Effector memory CD4-positive, alpha-beta T cell (primary cell): ENCODE results near the gene SLC9A3.

Source experiments
- DNase-seq, 3 donors: peaks; one replicate each; pipeline ENCODE4 v3.0.0-alpha.2; 2020
- H3K27ac ChIP-seq: 2 replicates; pipeline ENCODE4 v1.7.0; 2013; ENCODE audit warnings: mild to moderate bottlenecking, low read length, moderate library complexity; ENCODE audit not compliant: insufficient read depth, poor library complexity, severe bottlenecking
- H3K27me3 ChIP-seq: replicated peaks from 2 replicates; pipeline ENCODE4 v1.7.0; 2013; ENCODE audit warnings: mild to moderate bottlenecking, low read length; ENCODE audit not compliant: insufficient read depth, control insufficient read depth, poor library complexity, severe bottlenecking
- H3K36me3 ChIP-seq: 2 replicates; pipeline ENCODE4 v1.7.0; 2013; ENCODE audit warnings: mild to moderate bottlenecking, low read length, moderate library complexity; ENCODE audit not compliant: control insufficient read depth, insufficient read depth
- H3K4me1 ChIP-seq: 2 replicates; pipeline ENCODE4 v1.7.0; 2013; ENCODE audit warnings: low read length, mild to moderate bottlenecking; ENCODE audit not compliant: control insufficient read depth, insufficient read depth, poor library complexity, severe bottlenecking
- H3K4me3 ChIP-seq: 2 replicates; pipeline ENCODE4 v1.7.0; 2013; ENCODE audit warnings: low read length, low read depth, mild to moderate bottlenecking; ENCODE audit not compliant: insufficient read depth, poor library complexity, severe bottlenecking
- H3K9me3 ChIP-seq: 2 replicates; pipeline ENCODE4 v1.7.0; 2013; ENCODE audit warnings: mild to moderate bottlenecking, low read length, moderate library complexity; ENCODE audit not compliant: control insufficient read depth

SLC9A3 gene

GRCh38 chr5:423233-423565, 101.0 kb downstream of the SLC9A3 start:
- H3K9me3 ChIP-seq: no peaks in the 10 kb centered on the region
- no peak for DNase-seq
- no peaks in the 10 kb centered on the region for H3K27me3 ChIP-seq
- no peaks in the 10 kb centered on the region for H3K36me3 ChIP-seq
- no peak overlapping the region for H3K4me3 ChIP-seq
- no peak overlapping the region for H3K27ac ChIP-seq
- H3K4me1 ChIP-seq: no peaks in the 10 kb centered on the region

- no peaks in the 10 kb centered on the region for H3K36me3 ChIP-seq
Observed at GRCh38 chr5:422323-423232, 101.7 kb downstream of the SLC9A3 start.

GRCh38 chr5:421901-422300, 102.3 kb downstream of the SLC9A3 start:
- Histone ChIP-seq H3K4me1 (no peaks in the 10 kb centered on the region), H3K4me3 (no peak overlapping the region), H3K27ac (no peak overlapping the region), H3K36me3 (no peaks in the 10 kb centered on the region), H3K27me3 (no peaks in the 10 kb centered on the region), H3K9me3 (no peaks in the 10 kb centered on the region)
- no peak for DNase-seq

More at GRCh38 chr5:422323-423232, 101.7 kb downstream of the SLC9A3 start:
- Histone ChIP-seq H3K9me3 (no peaks in the 10 kb centered on the region), H3K27ac (no peak overlapping the region), H3K4me1 (no peaks in the 10 kb centered on the region), H3K27me3 (no peaks in the 10 kb centered on the region), H3K4me3 (no peak overlapping the region)
- DNase-seq: no peak

- Histone ChIP-seq H3K36me3 (no peaks in the 10 kb centered on the region), H3K9me3 (no peaks in the 10 kb centered on the region), H3K27me3 (no peaks in the 10 kb centered on the region), H3K4me3 (no peak overlapping the region), H3K4me1 (no peaks in the 10 kb centered on the region), H3K27ac (no peak overlapping the region)
- DNase-seq: no peak
Observed at GRCh38 chr5:421287-421880, 102.9 kb downstream of the SLC9A3 start.

GRCh38 chr5:420632-421286, 103.5 kb downstream of the SLC9A3 start:
- H3K27ac ChIP-seq: no peak overlapping the region
- no peaks in the 10 kb centered on the region for H3K36me3 ChIP-seq

More at GRCh38 chr5:420632-421286, 103.5 kb downstream of the SLC9A3 start:
- Histone ChIP-seq H3K4me1 (no peaks in the 10 kb centered on the region), H3K27me3 (no peaks in the 10 kb centered on the region), H3K4me3 (no peak overlapping the region), H3K9me3 (no peaks in the 10 kb centered on the region)
- no peak for DNase-seq
